Esophagus muscularis mucosa (tissue), 4 donors: Measurements from ENCODE around the gene MRPS27. TPM values are rescaled to one million over a fixed set of nuclear protein-coding genes. Genes with fewer than 3 reads are reported as not detected.

Experiments used
- DNase-seq: peaks from one replicate; pipeline ENCODE4 v3.0.0-alpha.2; 2017; ENCODE audit errors: extremely low spot score
- H3K27ac ChIP-seq, 4 donors: fragments of 200-600 bp; sonication (generic); replicated peaks in 1 of 4; 1 replicate in 3 of 4; 2 replicates in 1 of 4; pipeline ENCODE4 v1.5.1; 2016 to 2019; ENCODE audit warnings: mild to moderate bottlenecking in 1 of 4
- H3K27me3 ChIP-seq, 4 donors: fragments of 200-600 bp; sonication (generic); one replicate each; pipeline versions ENCODE4 v1.5.1 to v1.6.0; 2016 to 2019
- H3K36me3 ChIP-seq, 4 donors: fragments of 200-600 bp; sonication (generic); one replicate each; pipeline ENCODE4 v1.5.1; 2016 to 2019
- H3K4me1 ChIP-seq, 4 donors: fragments of 200-600 bp; sonication (generic); one replicate each; pipeline ENCODE4 v1.5.1; 2016 to 2019
- H3K4me3 ChIP-seq, 4 donors: fragments of 200-600 bp; sonication (generic); 1 replicate in 2 of 4; 2 replicates in 2 of 4; pipeline ENCODE4 v1.5.1; 2016 to 2019; ENCODE audit warnings: mild to moderate bottlenecking in 4 of 4, moderate library complexity in 1 of 4
- H3K9me3 ChIP-seq, 4 donors: fragments of 200-600 bp; sonication (generic); 1 replicate in 3 of 4; 2 replicates in 1 of 4; pipeline ENCODE4 v1.5.1; 2016 to 2019
- CTCF ChIP-seq, 3 experiments: fragments of 200-600 bp in 2 of 3; fragments of 450-650 bp in 1 of 3; sonication (generic) in 2 of 3; IDR thresholded peaks; one replicate each; pipeline ENCODE4 v1.5.1; 2017 to 2019; ENCODE audit warnings: antibody characterized with exemption in 3 of 3, mild to moderate bottlenecking in 2 of 3, moderate library complexity in 1 of 3
- EP300 ChIP-seq: sonication (generic); formaldehyde crosslinking; IDR thresholded peaks from one replicate; pipeline ENCODE4 v1.6.1; 2017; ENCODE audit warnings: antibody characterized with exemption
- POLR2A ChIP-seq: fragments of 450-650 bp; IDR thresholded peaks from one replicate; pipeline ENCODE4 v1.6.1; 2017; ENCODE audit warnings: antibody characterized with exemption, moderate library complexity, mild to moderate bottlenecking, low read depth
- POLR2AphosphoS5 ChIP-seq, 2 donors: sonication (generic); formaldehyde crosslinking; IDR thresholded peaks; one replicate each; pipeline ENCODE4 v1.6.1; 2017; ENCODE audit warnings: antibody characterized with exemption in 2 of 2
- WGBS: methylation state at CpG from one replicate; pipeline ENCODE4 v1.1.5; 2018; 5-methylcytosine and 5-hydroxymethylcytosine counted together
- intact Hi-C: fragments of 100-400 bp; cut with DNase I; formaldehyde crosslinking; loops from one replicate; pipeline ENCODE4 v1.15.1; 2023
- total RNA-seq, 4 donors: library from RNA; depleted of rRNA; stranded (reverse); fragments of >200 nt; gene quantifications; one replicate each; pipeline versions ENCODE4 v1.1.0 to v1.2.1, GENCODE V29; 2016

MRPS27 gene
- total RNA-seq, 4 donors from 2014 or later = 38.6 to 53.5 (median 45.7) TPM

GRCh38 chr5:72284559-72285423, 35.2 kb downstream of the MRPS27 start:
- intact Hi-C loops = loop anchor here (5.0 kb wide), 1 partner anchor 177 kb away; the partner anchor contains the start of gene MAP1B
- Histone ChIP-seq H3K36me3 (peaks cover 0 to 17% (median 0%) of the 10 kb centered on the region in 4 donors), H3K4me3 (no peak overlapping the region), H3K9me3 (no peaks in the 10 kb centered on the region), H3K27ac (no peak overlapping the region), H3K4me1 (peaks cover 8 to 47% (median 38%) of the 10 kb centered on the region in 4 donors), H3K27me3 (no peaks in the 10 kb centered on the region)
- WGBS = 90% methylated on average over 3 of the region's 3 CpGs
- TF ChIP-seq CTCF (IDR thresholded peaks at IDR 0.05) = no peak
- no peak for DNase-seq

- TF ChIP-seq POLR2AphosphoS5 (IDR thresholded peaks at IDR 0.05) (no peak), POLR2A (no peak), EP300 (no peak), CTCF (IDR thresholded peaks at IDR 0.05) (no peak)
- peaks cover 0 to 12% (median 0%) of the 10 kb centered on the region in 4 donors for H3K36me3 ChIP-seq
- no peaks in the 10 kb centered on the region for H3K27me3 ChIP-seq
- WGBS = 60% methylated on average over 2 of the region's 2 CpGs
- intact Hi-C loops = loop anchor here (5.0 kb wide), 1 partner anchor 176 kb away; the partner anchor contains the start of gene MAP1B
- peak overlapping the region; percentile 4 to 75 (median 41) for H3K27ac ChIP-seq
- H3K4me1 ChIP-seq = peaks cover 8 to 40% (median 38%) of the 10 kb centered on the region in 4 donors
- no peak for DNase-seq
- no peak overlapping the region for H3K4me3 ChIP-seq
- H3K9me3 ChIP-seq = no peaks in the 10 kb centered on the region
Observed at GRCh38 chr5:72283358-72283757, 36.7 kb downstream of the MRPS27 start.

- 66% methylated on average over 2 of the region's 2 CpGs for WGBS
- intact Hi-C loops = loop anchor here (5.0 kb wide), 1 partner anchor 176 kb away; the partner anchor contains the start of gene MAP1B
Observed at GRCh38 chr5:72282878-72283277, 37.2 kb downstream of the MRPS27 start.

GRCh38 chr5:72281764-72282499, 38.1 kb downstream of the MRPS27 start:
- intact Hi-C loops = loop anchor here (5.0 kb wide), 1 partner anchor 175 kb away; the partner anchor contains the start of gene MAP1B
- TF ChIP-seq POLR2A (no peak), EP300 (no peak), CTCF (IDR thresholded peaks at IDR 0.05) (no peak), POLR2AphosphoS5 (IDR thresholded peaks at IDR 0.05) (peak in 1 of 2 donors; percentile 76)
- DNase-seq = no peak
- Histone ChIP-seq H3K27ac (peak overlapping the region; percentile 66 to 75 (median 72)), H3K4me1 (peaks cover 8 to 40% (median 38%) of the 10 kb centered on the region in 4 donors), H3K4me3 (peak overlapping the region in 1 of 4 donors; percentile 0), H3K9me3 (no peaks in the 10 kb centered on the region), H3K36me3 (peaks cover 0 to 4% (median 0%) of the 10 kb centered on the region in 4 donors), H3K27me3 (no peaks in the 10 kb centered on the region)
- 30% methylated on average over 3 of the region's 3 CpGs for WGBS

More at GRCh38 chr5:72282878-72283277, 37.2 kb downstream of the MRPS27 start:
- Histone ChIP-seq H3K4me3 (no peak overlapping the region), H3K27ac (peak overlapping the region; percentile 10 to 75 (median 72)), H3K36me3 (peaks cover 0 to 9% (median 0%) of the 10 kb centered on the region in 4 donors), H3K4me1 (peaks cover 8 to 40% (median 38%) of the 10 kb centered on the region in 4 donors), H3K27me3 (no peaks in the 10 kb centered on the region), H3K9me3 (no peaks in the 10 kb centered on the region)
- TF ChIP-seq POLR2A (no peak), EP300 (no peak), POLR2AphosphoS5 (IDR thresholded peaks at IDR 0.05) (no peak), CTCF (IDR thresholded peaks at IDR 0.05) (no peak)
- no peak for DNase-seq
